ENCODE results near the gene LSP1.

LSP1 gene

GRCh38 chr11:1866776-1867175, 13.9 kb downstream of the LSP1 start:
- TF ChIP-seq RAD21 (IDR thresholded peaks at IDR 0.05; ENCODE audit: low read depth) (no peak), TEAD4 (IDR thresholded peaks at IDR 0.05) (no peak), REST (IDR thresholded peaks at IDR 0.05; ENCODE audit: low read depth) (no peak), ZBTB7A (IDR thresholded peaks at IDR 0.05; ENCODE audit: low read depth) (no peak), YY1 (IDR thresholded peaks at IDR 0.05; ENCODE audit: low read depth) (no peak), FOXM1 (IDR thresholded peaks at IDR 0.05; ENCODE audit: borderline replicate concordance, low read depth) (no peak), CREB1 (IDR thresholded peaks at IDR 0.05; ENCODE audit: low read depth) (no peak), MAX (IDR thresholded peaks at IDR 0.05) (no peak), USF1 (IDR thresholded peaks at IDR 0.05) (no peak), EP300 (IDR thresholded peaks at IDR 0.05; ENCODE audit: borderline replicate concordance) (no peak), EGR1 (IDR thresholded peaks at IDR 0.05) (no peak), TCF12 (IDR thresholded peaks at IDR 0.05; ENCODE audit: low read depth) (no peak), CEBPB (IDR thresholded peaks at IDR 0.05) (no peak), NFIC (IDR thresholded peaks at IDR 0.05) (no peak), TAF1 (IDR thresholded peaks at IDR 0.05; ENCODE audit: low read depth) (no peak)

GRCh38 chr11:1867381-1867780, 14.5 kb downstream of the LSP1 start:
- TF ChIP-seq CREB1 (IDR thresholded peaks at IDR 0.05; ENCODE audit: low read depth) (no peak), TCF12 (IDR thresholded peaks at IDR 0.05; ENCODE audit: low read depth) (no peak), REST (IDR thresholded peaks at IDR 0.05; ENCODE audit: low read depth) (no peak), EGR1 (IDR thresholded peaks at IDR 0.05) (no peak), USF1 (IDR thresholded peaks at IDR 0.05) (no peak), TAF1 (IDR thresholded peaks at IDR 0.05; ENCODE audit: low read depth) (no peak), MAX (IDR thresholded peaks at IDR 0.05) (no peak), FOXM1 (IDR thresholded peaks at IDR 0.05; ENCODE audit: borderline replicate concordance, low read depth) (no peak), YY1 (IDR thresholded peaks at IDR 0.05; ENCODE audit: low read depth) (no peak), NFIC (IDR thresholded peaks at IDR 0.05) (no peak), RAD21 (IDR thresholded peaks at IDR 0.05; ENCODE audit: low read depth) (no peak), ZBTB7A (IDR thresholded peaks at IDR 0.05; ENCODE audit: low read depth) (no peak), EP300 (IDR thresholded peaks at IDR 0.05; ENCODE audit: borderline replicate concordance) (no peak), CEBPB (IDR thresholded peaks at IDR 0.05) (no peak), TEAD4 (IDR thresholded peaks at IDR 0.05) (no peak)

- no peak for TF ChIP-seq EP300 (IDR thresholded peaks at IDR 0.05; ENCODE audit: borderline replicate concordance)
- TF ChIP-seq CEBPB (IDR thresholded peaks at IDR 0.05), result no peak
- no peak for TF ChIP-seq TCF12 (IDR thresholded peaks at IDR 0.05; ENCODE audit: low read depth)
- TF ChIP-seq FOXM1 (IDR thresholded peaks at IDR 0.05; ENCODE audit: borderline replicate concordance, low read depth), result no peak
- no peak for TF ChIP-seq REST (IDR thresholded peaks at IDR 0.05; ENCODE audit: low read depth)
- no peak for TF ChIP-seq CREB1 (IDR thresholded peaks at IDR 0.05; ENCODE audit: low read depth)
- no peak for TF ChIP-seq RAD21 (IDR thresholded peaks at IDR 0.05; ENCODE audit: low read depth)
- TF ChIP-seq ZBTB7A (IDR thresholded peaks at IDR 0.05; ENCODE audit: low read depth), result no peak
- no peak for TF ChIP-seq TEAD4 (IDR thresholded peaks at IDR 0.05)
- no peak for TF ChIP-seq USF1 (IDR thresholded peaks at IDR 0.05)
- TF ChIP-seq MAX (IDR thresholded peaks at IDR 0.05), result no peak
Measured at GRCh38 chr11:1868056-1868635, 15.3 kb downstream of the LSP1 start.

Data from Ishikawa (cell line).